ENCODE measurements around the gene RGS19.

GRCh38 chr20:64091340-64091739 lies 12.0 kb upstream of the RGS19 start:
- TF ChIP-seq, protein P1, sequence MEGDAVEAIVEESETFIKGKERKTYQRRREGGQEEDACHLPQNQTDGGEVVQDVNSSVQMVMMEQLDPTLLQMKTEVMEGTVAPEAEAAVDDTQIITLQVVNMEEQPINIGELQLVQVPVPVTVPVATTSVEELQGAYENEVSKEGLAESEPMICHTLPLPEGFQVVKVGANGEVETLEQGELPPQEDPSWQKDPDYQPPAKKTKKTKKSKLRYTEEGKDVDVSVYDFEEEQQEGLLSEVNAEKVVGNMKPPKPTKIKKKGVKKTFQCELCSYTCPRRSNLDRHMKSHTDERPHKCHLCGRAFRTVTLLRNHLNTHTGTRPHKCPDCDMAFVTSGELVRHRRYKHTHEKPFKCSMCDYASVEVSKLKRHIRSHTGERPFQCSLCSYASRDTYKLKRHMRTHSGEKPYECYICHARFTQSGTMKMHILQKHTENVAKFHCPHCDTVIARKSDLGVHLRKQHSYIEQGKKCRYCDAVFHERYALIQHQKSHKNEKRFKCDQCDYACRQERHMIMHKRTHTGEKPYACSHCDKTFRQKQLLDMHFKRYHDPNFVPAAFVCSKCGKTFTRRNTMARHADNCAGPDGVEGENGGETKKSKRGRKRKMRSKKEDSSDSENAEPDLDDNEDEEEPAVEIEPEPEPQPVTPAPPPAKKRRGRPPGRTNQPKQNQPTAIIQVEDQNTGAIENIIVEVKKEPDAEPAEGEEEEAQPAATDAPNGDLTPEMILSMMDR (IDR thresholded peaks at IDR 0.05) = no peak
- no peak for TF ChIP-seq POLR2A (IDR thresholded peaks at IDR 0.05)

Measured in heart left ventricle (tissue), 13 donors.